M059J (cell line): ENCODE measurements around the gene SLC39A13. TPM values are rescaled to one million over a fixed set of nuclear protein-coding genes. Genes with fewer than 3 reads are reported as not detected.
A peak's percentile ranks its signal among the peaks of the same experiment; 100 is the strongest.

ENCODE experiments used
- DNase-seq: peaks from one replicate; pipeline ENCODE4 v3.0.0-alpha.2; 2012; ENCODE audit warnings: low read depth
- total RNA-seq: library from RNA; depleted of rRNA; stranded (reverse); fragments of >200 nt; shearing (Covaris generic); gene quantifications from 2 replicates; pipeline ENCODE4 v1.2.3, GENCODE V29; 2014

The SLC39A13 gene
- total RNA-seq, 1 experiment from 2014 or later, result 43.9 TPM

- no peak for DNase-seq
Observed at GRCh38 chr11:47384498-47384897, 23.9 kb upstream of the SLC39A13 start.

- DNase-seq, result no peak
Observed at GRCh38 chr11:47387944-47388696, 20.3 kb upstream of the SLC39A13 start.

- DNase-seq, result no peak
Observed at GRCh38 chr11:47388697-47389576, 19.5 kb upstream of the SLC39A13 start.

GRCh38 chr11:47389577-47390421 lies 18.6 kb upstream of the SLC39A13 start:
- no peak for DNase-seq

GRCh38 chr11:47390422-47390760 lies 18.0 kb upstream of the SLC39A13 start:
- no peak for DNase-seq

GRCh38 chr11:47391077-47391583 lies 17.3 kb upstream of the SLC39A13 start:
- no peak for DNase-seq

GRCh38 chr11:47391711-47392432 lies 16.5 kb upstream of the SLC39A13 start:
- no peak for DNase-seq

- DNase-seq, result no peak
Observed at GRCh38 chr11:47392546-47393162, 15.7 kb upstream of the SLC39A13 start.

- DNase-seq, result peak; percentile 57
Observed at GRCh38 chr11:47393163-47394049, 15.0 kb upstream of the SLC39A13 start.

GRCh38 chr11:47394050-47394321 lies 14.4 kb upstream of the SLC39A13 start:
- no peak for DNase-seq

- no peak for DNase-seq
Observed at GRCh38 chr11:47394322-47395222, 13.8 kb upstream of the SLC39A13 start.

- no peak for DNase-seq
Observed at GRCh38 chr11:47395223-47396048, 13.0 kb upstream of the SLC39A13 start.

GRCh38 chr11:47396049-47396320 lies 12.4 kb upstream of the SLC39A13 start:
- DNase-seq, result no peak

- DNase-seq, result no peak
Observed at GRCh38 chr11:47398011-47398410, 10.4 kb upstream of the SLC39A13 start.

GRCh38 chr11:47398551-47398950 lies 9.8 kb upstream of the SLC39A13 start:
- no peak for DNase-seq

- DNase-seq, result no peak
Observed at GRCh38 chr11:47399860-47400767, 8.3 kb upstream of the SLC39A13 start.

GRCh38 chr11:47400768-47401279 lies 7.6 kb upstream of the SLC39A13 start:
- no peak for DNase-seq
